HEK293 (cell line): ENCODE results near the gene DOCK3.

Source experiments
- CTCF ChIA-PET: fragments of 350-600 bp; formaldehyde crosslinking; extraction: SDS; loops from one replicate; lab custom pipeline; 2021; ENCODE audit warnings: antibody characterized with exemption; lab: Yijun Ruan, JAX
- POLR2A ChIA-PET: fragments of 300-600 bp; formaldehyde crosslinking; extraction: SDS; loops from one replicate; lab custom pipeline; 2020; ENCODE audit warnings: antibody characterized with exemption, inconsistent platforms; lab: Yijun Ruan, JAX
- H3K27ac ChIP-seq: fragments of 200-500 bp; sonication (Bioruptor generic); 2 replicates; pipeline ENCODE4 v1.5.1; 2014; ENCODE audit warnings: low read depth, low read length, control low read depth, inconsistent platforms; ENCODE audit errors: extremely low read depth
- H3K36me3 ChIP-seq, 2 experiments: fragments of 200-500 bp in 1 of 2; sonication (Bioruptor generic) in 1 of 2; 1 replicate in 1 of 2; 2 replicates in 1 of 2; pipeline ENCODE4 v1.5.1; 2014 to 2017; ENCODE audit warnings: inconsistent platforms in 2 of 2, low read length in 2 of 2; ENCODE audit not compliant: control insufficient read depth in 2 of 2, insufficient read depth in 1 of 2
- H3K4me1 ChIP-seq: fragments of 200-500 bp; sonication (Bioruptor generic); 2 replicates; pipeline ENCODE4 v1.5.1; 2014; ENCODE audit warnings: mild to moderate bottlenecking, low read length, inconsistent platforms; ENCODE audit not compliant: control insufficient read depth, insufficient read depth
- H3K4me3 ChIP-seq: 2 replicates; pipeline ENCODE4 v1.5.1; 2011; ENCODE audit warnings: low read depth, mild to moderate bottlenecking, control low read depth, low read length, moderate library complexity
- H3K9me3 ChIP-seq: fragments of 200-500 bp; sonication (Bioruptor generic); 2 replicates; pipeline ENCODE4 v1.5.1; 2014; ENCODE audit warnings: low read depth, low read length, inconsistent platforms; ENCODE audit not compliant: control insufficient read depth, insufficient read depth
- PRDM10 ChIP-seq: fragments of 450-650 bp; formaldehyde crosslinking; IDR thresholded peaks from 2 replicates; pipeline ENCODE4 v1.5.1; 2016; ENCODE audit warnings: missing biosample characterization, missing genetic modification characterization
- ZNF138 ChIP-seq: fragments of 450-650 bp; formaldehyde crosslinking; IDR thresholded peaks from 2 replicates; pipeline ENCODE4 v1.5.1; 2016; ENCODE audit warnings: missing biosample characterization, missing genetic modification characterization, borderline replicate concordance
- ZNF341 ChIP-seq: fragments of 450-650 bp; formaldehyde crosslinking; IDR thresholded peaks from 2 replicates; pipeline ENCODE4; 2016; ENCODE audit warnings: low read depth, missing biosample characterization, missing genetic modification characterization
- ZNF362 ChIP-seq: fragments of 450-650 bp; formaldehyde crosslinking; IDR thresholded peaks from 2 replicates; pipeline ENCODE4 v1.5.1; 2016; ENCODE audit warnings: missing biosample characterization, missing genetic modification characterization
- ZNF416 ChIP-seq: fragments of 450-650 bp; formaldehyde crosslinking; IDR thresholded peaks from 2 replicates; pipeline ENCODE4 v1.5.1; 2016; ENCODE audit warnings: missing biosample characterization, missing genetic modification characterization
- ZNF513 ChIP-seq: fragments of 450-650 bp; IDR thresholded peaks from 2 replicates; pipeline ENCODE4 v1.5.1; 2018; ENCODE audit warnings: missing biosample characterization, missing genetic modification characterization
- ZNF514 ChIP-seq: fragments of 450-650 bp; formaldehyde crosslinking; IDR thresholded peaks from 2 replicates; pipeline ENCODE4 v1.5.1; 2016; ENCODE audit warnings: missing biosample characterization, missing genetic modification characterization
- ZNF549 ChIP-seq: fragments of 450-650 bp; IDR thresholded peaks from 2 replicates; pipeline ENCODE4 v1.5.1; 2018; ENCODE audit warnings: missing biosample characterization, missing genetic modification characterization, mild to moderate bottlenecking, inconsistent platforms, moderate library complexity
- ZNF776 ChIP-seq: fragments of 450-650 bp; formaldehyde crosslinking; IDR thresholded peaks from 2 replicates; pipeline ENCODE4 v1.5.0; 2017; ENCODE audit warnings: missing biosample characterization, missing genetic modification characterization, borderline replicate concordance
- TF ChIP-seq, protein P1 (sequence below): fragments of 450-650 bp; formaldehyde crosslinking; IDR thresholded peaks from 2 replicates; pipeline ENCODE4 v1.5.1; 2016; ENCODE audit warnings: missing biosample characterization, missing genetic modification characterization
- TF ChIP-seq, protein P2 (sequence below): fragments of 450-650 bp; formaldehyde crosslinking; IDR thresholded peaks from 2 replicates; pipeline ENCODE4 v1.5.1; 2016; ENCODE audit warnings: missing biosample characterization, missing genetic modification characterization

DOCK3 gene

GRCh38 chr3:51338632-51339031 is 663.9 kb downstream of the DOCK3 start:
- CTCF ChIA-PET = interaction anchor here (0.6 kb wide), 1 partner anchor 429 kb away, joined by 3 read pairs; no protein-coding TSS in a partner anchor
- POLR2A ChIA-PET = no interaction called here
- Histone ChIP-seq H3K36me3 (peaks cover 0 to 34% of the 10 kb centered on the region in 2 experiments; a peak in 1 of 3 replicates), H3K27ac (no peak overlapping the region), H3K4me3 (no peak overlapping the region), H3K9me3 (no peaks in the 10 kb centered on the region), H3K4me1 (0 out of 2 replicates have a peak, but pooled peaks cover 2% of the 10 kb centered on the region)
- no peak for TF ChIP-seq ZNF513
- TF ChIP-seq ZNF341 (tag by site-specific recombination) = no peak
- TF ChIP-seq ZNF514 (tag by site-specific recombination) = no peak
- no peak for TF ChIP-seq ZNF549 (tag by site-specific recombination)
- no peak for TF ChIP-seq PRDM10 (tag by site-specific recombination)
- TF ChIP-seq ZNF416 (tag by site-specific recombination) = no peak
- TF ChIP-seq ZNF776 (tag by site-specific recombination) = no peak
- TF ChIP-seq, protein P1, sequence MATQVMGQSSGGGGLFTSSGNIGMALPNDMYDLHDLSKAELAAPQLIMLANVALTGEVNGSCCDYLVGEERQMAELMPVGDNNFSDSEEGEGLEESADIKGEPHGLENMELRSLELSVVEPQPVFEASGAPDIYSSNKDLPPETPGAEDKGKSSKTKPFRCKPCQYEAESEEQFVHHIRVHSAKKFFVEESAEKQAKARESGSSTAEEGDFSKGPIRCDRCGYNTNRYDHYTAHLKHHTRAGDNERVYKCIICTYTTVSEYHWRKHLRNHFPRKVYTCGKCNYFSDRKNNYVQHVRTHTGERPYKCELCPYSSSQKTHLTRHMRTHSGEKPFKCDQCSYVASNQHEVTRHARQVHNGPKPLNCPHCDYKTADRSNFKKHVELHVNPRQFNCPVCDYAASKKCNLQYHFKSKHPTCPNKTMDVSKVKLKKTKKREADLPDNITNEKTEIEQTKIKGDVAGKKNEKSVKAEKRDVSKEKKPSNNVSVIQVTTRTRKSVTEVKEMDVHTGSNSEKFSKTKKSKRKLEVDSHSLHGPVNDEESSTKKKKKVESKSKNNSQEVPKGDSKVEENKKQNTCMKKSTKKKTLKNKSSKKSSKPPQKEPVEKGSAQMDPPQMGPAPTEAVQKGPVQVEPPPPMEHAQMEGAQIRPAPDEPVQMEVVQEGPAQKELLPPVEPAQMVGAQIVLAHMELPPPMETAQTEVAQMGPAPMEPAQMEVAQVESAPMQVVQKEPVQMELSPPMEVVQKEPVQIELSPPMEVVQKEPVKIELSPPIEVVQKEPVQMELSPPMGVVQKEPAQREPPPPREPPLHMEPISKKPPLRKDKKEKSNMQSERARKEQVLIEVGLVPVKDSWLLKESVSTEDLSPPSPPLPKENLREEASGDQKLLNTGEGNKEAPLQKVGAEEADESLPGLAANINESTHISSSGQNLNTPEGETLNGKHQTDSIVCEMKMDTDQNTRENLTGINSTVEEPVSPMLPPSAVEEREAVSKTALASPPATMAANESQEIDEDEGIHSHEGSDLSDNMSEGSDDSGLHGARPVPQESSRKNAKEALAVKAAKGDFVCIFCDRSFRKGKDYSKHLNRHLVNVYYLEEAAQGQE (tag by site-specific recombination) = no peak
- TF ChIP-seq ZNF362 (tag by site-specific recombination) = no peak
- no peak for TF ChIP-seq ZNF138
- TF ChIP-seq, protein P2, sequence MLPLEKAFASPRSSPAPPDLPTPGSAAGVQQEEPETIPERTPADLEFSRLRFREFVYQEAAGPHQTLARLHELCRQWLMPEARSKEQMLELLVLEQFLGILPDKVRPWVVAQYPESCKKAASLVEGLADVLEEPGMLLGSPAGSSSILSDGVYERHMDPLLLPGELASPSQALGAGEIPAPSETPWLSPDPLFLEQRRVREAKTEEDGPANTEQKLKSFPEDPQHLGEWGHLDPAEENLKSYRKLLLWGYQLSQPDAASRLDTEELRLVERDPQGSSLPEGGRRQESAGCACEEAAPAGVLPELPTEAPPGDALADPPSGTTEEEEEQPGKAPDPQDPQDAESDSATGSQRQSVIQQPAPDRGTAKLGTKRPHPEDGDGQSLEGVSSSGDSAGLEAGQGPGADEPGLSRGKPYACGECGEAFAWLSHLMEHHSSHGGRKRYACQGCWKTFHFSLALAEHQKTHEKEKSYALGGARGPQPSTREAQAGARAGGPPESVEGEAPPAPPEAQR (tag by site-specific recombination) = no peak
